ENCODE results near the gene SGCB.
"Not testable (repeated sequence)": the region's sequence is repeated elsewhere in the genome, so short reads cannot be mapped to it uniquely, and the experiment has no call there.

Gene SGCB

DNA sequence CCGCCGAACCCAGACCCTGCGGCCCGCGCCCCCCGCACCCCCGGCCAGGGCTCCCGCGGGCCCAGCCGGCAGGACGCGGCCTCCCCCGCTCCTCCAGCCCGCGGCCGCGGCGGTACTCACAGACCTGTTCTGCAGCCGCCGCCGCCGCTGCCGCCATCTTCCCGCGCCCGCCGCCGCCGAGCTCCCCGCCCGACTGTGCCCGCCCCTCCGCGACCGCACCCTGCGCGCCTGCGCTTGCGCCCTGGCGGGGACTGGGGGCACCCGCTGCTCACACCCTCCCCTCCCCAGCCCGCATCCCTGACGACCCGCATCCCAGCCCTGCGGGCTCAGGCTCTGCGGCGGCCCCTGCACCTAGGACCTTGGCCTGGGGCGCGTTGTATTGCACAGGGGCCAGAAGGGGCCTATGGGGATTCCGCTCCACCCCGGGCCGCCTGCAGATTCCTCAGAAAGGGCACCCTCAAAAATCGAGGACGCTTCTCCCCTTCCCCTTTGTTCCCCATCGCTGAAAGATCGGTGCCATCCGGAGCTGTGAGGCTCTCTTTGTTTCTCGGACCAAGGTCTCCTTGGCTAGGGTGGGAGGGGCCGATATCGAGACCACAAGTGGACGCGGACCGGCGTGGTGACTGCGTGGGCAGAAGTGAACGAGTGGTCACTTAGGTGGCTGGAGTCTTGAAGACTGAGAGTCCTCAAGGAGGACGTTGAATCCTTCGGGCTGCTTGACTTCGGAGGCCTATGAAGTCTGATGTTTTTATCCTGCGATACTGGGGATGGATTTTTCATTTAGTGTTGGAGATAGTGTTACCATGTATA, at the start of gene SGCB:
SGCB (minus strand) TSS at position 197 of the 810 bp plus-strand sequence; CDS start at position 157, 40 bp downstream.
- peak; percentile 79 for DNase-seq

GRCh38 chr4:52086425-52086824, 48.3 kb upstream of the SGCB start:
- DNase-seq: not testable (repeated sequence)

- DNase-seq: no peak
These were observed 43.1 kb upstream of the SGCB start for GRCh38 chr4:52081216-52081615.

GRCh38 chr4:52079659-52080058, 41.6 kb upstream of the SGCB start:
- no peak for DNase-seq

GRCh38 chr4:52076731-52077130, 38.6 kb upstream of the SGCB start:
- DNase-seq: no peak

DNA sequence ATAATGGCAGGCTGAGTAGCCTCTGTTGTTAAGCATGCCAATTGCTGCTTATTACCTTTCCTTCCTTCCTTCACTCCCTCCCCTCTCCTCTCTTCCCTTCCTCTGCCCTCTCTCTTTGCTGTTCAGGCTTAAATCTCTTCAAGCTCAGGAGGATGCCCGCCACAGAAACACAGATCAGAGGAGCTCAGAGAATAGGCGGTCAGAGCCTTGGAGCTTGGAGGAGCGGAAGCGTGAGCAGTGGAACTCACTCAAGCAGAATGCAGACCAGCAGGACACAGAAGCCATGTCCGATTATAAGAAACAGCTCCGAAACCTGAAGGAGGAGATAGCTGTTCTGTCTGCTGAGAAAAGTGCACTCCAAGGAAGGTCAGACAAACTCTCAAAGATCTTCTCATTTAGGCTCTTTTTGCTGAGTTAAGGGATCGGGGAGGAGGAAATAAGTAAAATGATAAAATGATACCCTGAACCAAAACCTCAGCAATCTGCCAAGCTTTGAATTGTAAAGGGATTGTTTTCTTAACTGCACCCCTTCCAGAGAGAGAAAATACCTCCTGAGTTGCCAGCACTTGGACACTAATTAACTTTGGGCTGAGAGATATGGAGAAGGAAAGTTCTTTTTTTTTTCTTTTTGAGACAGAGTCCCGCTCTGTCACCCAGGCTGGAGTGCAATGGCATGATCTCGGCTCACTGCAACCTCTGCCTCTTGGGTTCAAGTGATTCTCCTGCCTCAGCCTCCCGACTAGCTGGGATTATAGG, 33.9 kb upstream of the SGCB start:
- DNase-seq: no peak

DNA sequence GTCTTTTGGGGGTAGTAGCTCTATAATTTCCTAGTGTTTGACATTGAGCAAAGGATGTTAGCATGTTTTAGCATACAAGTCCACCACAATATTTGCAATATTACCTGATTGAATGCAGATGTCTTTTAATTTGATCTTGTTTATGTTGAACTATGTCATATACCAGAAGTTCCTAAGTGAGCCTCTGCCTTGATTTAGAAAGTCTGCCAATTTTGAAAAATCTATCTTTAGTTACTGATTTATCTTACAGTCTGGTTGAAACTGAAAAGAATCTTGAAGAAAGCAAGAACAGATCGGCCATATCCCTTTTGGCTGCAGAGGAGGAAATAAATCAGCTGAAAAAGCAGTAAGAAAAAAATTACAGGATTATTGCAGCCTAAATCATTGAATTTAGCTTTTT, 31.5 kb upstream of the SGCB start:
- no peak for DNase-seq

GRCh38 chr4:52059372-52059771, 21.3 kb upstream of the SGCB start:
- DNase-seq: no peak

DNA sequence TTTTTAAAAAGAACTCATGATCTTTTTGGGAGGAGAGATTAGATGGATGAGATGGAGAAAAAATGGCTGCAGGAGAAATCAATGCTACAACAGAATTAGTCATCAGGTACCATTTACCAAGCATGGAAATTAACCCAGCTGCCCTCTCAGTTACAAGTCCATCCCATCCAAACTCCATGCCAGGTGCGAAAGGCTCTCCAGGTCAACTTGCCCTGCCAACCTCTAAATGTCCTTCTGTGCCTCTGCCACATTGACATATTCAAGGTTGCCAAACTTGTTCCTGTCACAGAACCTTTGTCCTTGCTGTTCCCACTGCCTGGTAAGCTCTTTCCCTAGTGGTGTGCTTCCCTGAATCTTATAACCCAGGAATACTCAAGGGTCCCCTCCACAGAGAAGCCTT, 20.2 kb upstream of the SGCB start:
- no peak for DNase-seq

GRCh38 chr4:52057196-52057595, 19.1 kb upstream of the SGCB start:
- DNase-seq: no peak

DNA sequence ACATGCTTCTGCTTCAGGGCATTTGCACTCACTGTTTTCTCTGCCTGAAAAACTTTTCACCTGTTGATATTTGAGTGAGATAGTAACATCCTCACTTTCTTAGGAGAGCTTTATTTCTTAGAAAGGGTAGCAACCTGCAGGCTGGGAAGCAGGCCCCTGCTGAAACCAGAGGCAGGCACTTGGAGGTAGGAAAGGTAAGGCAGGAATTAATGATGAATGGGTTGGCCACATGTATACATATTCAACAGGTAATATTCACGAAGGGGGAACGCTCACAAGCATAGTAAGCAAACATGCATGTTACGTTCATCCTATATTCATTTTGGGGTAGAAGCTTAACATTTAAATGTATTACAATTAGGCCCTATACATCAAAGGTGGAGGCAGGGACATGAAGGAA, 16.2 kb upstream of the SGCB start:
- no peak for DNase-seq

GRCh38 chr4:52052475-52052780, 14.3 kb upstream of the SGCB start:
- no peak for DNase-seq

DNA sequence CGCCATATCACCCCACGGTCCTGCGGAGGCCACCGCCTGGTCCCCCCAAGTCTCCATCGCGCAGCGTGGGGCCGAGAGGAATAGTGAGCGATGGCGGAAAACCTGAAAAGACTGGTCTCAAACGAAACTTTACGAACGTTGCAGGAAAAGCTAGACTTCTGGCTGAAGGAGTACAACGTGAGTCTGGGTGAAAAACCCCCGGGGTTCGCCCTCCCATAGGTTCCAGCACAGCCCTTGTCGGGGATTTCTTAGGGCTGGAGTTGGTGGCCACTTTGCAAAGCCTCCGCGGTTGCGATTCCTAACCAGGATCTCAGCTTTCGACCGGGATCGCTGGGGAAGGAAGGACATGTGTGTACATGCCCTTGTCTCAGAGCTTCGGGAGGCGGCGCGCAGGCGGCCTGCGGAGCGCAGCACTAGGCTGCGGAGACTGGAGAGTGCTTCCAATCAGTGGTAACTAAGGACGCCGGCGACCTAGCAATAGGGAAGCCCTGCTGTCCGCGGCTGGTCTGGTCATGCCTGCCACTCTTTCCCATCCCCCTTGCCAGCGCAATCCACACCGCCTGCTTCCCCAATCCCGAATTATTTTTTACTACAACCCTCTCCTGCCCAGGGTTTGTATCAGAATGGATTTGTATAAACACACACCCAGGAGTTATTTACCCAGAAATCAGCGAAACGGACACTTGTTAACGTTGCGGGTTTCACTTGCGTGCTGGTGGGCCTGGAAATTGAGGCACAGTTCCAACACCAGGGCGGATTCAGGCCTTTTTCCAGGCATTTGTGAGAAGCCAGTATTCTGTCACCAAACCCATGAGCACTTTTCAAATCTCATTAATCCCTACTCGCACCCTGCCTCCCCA, 13.7 kb upstream of the SGCB start:
- DNase-seq: peak; percentile 4

DNA sequence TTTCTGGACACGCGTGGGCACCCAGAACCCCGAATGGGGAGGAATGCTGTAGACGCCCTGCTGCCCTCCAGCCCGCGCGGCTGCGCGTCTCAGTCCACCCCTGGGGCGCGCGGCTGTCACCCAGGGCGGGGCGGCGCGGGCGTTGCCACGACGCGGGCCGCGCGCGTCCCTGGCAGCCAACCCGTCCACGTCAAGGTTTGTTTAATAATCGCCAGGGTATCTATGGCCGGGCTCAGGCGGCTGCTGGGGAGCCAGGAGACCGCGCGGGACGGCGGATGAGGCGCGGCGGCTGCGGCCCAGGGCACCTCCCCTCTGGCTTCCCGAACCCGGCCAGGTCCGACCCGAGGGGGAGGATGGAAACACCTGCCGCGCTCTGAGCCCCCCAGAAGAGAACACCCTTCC, 13.1 kb upstream of the SGCB start, which contains the start of gene SPATA18:
SPATA18 (plus strand) TSS at position 92 of the 402 bp plus-strand sequence. CDS start 401 bp downstream, outside the sequence.
- no peak for DNase-seq

GRCh38 chr4:52049266-52049665, 11.2 kb upstream of the SGCB start:
- DNase-seq: no peak

DNA sequence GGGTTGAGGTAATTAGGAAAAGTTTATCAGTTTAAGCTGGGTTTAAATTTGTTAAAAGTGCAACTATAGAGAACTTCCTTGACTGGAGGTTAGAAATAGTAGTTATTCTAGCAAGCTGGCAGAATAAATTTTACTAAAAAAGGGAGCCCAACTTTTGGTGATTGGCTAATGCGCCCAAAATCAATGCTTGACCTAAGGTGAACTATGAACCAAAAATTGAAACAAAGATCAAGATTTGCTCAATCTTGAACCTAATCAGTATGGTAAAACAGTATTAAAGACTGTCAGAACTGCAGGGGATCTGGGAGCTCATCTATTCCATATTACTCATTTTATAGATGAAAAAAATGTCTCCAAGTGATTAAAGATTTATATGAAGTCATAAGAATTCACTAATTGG, 6.9 kb upstream of the SGCB start:
- no peak for DNase-seq

- DNase-seq: no peak
These were observed 403 bp downstream of the SGCB start for GRCh38 chr4:52037689-52038102.

DNA sequence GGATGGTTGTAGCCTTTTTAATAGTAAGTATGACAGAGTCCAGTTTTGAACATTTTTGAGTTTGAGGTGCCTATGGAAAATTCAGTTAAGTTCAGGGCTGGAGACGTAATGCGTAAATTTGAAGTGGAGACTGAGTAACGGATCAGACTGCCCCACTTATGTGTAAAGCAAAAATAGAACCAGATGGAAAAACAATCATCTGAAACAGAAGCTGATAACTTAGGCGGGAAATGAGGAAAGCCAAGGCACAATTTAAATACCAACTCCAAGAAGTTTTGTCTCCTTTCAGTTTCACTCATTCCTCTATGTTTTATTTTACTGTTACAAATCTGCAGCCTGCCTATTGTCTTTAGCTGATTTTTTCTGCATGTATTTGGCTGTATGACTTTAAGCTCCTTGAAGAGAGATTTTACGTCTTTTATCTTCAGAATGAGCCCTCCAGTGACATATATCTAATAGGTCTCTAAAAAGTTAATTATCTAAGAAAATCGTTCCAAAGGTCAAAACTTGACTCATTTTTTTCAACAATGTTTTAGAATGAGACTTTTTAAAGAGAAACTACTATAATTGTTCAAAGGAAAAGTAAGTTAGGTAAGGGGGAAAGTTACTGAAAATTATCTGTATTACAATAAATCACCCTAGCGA, 1.1 kb downstream of the SGCB start:
- DNase-seq: no peak

GRCh38 chr4:52035190-52035589, 2.9 kb downstream of the SGCB start:
- no peak for DNase-seq

- DNase-seq: no peak
These were observed 6.1 kb downstream of the SGCB start for GRCh38 chr4:52032005-52032404.

- no peak for DNase-seq
These were observed 9.1 kb downstream of the SGCB start for GRCh38 chr4:52028970-52029369.

DNA sequence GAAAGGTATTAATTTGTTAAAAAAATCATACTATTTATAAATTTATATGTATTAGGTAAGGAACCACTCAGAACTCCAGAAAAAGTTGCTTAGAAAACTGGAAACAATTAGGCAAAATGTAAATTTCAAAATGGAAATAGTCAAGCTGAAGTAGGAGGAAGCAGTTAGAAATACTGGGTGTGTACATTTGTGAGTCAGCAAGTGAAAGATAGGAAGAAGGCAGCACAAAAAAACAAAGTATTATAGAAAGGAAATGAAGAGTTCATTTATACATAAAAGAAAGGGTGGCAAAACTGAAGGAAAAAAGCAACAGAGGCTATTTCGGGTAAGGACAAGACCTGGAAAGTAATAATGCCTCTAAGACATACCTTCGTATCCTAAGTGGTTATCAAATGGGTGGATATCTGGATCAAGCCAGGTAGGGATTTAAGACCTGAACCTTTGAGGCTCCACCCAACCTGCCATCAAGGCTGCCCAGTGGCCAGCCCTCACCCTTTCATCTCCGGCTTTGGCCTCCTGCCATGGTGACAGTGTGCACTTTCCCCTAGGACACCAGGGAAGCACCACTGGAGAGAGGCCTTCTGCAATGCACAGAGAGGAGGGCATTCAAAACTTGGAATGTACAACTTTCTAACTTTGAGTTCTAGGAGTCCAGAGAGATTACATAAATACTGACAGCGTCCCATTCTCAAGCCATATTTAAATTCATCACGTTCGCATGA, 18.0 kb downstream of the SGCB start, which contains the start of gene LRRC66:
LRRC66 (minus strand) TSS at position 428 of the 722 bp plus-strand sequence. CDS start 2,750 bp downstream, outside the sequence.
- no peak for DNase-seq

All from CD4-positive, alpha-beta T cell treated with Interleukin-6 for 4 hours (primary cell).